GM21526 (cell line): ENCODE results near the gene TM4SF4.
"Not testable (repeated sequence)": the region's sequence is repeated elsewhere in the genome, so short reads cannot be mapped to it uniquely, and the experiment has no call there.

ENCODE experiments used
- ATAC-seq: cut with Tn5 transposase; IDR thresholded peaks from one replicate; pipeline ENCODE4 v1.9.1; 2021; ENCODE audit warnings: moderate library complexity; ENCODE audit not compliant: unreplicated experiment, low FRiP score

Gene TM4SF4

GRCh38 chr3:149474250-149474817 is at the start of gene TM4SF4:
Gene TM4SF4, plus strand, starts transcription at chr3:149474697. Its CDS starts 181 bp downstream, at chr3:149474878.
- no peak for ATAC-seq

GRCh38 chr3:149424918-149425317 is 49.6 kb upstream of the TM4SF4 start:
- no peak for ATAC-seq

DNA sequence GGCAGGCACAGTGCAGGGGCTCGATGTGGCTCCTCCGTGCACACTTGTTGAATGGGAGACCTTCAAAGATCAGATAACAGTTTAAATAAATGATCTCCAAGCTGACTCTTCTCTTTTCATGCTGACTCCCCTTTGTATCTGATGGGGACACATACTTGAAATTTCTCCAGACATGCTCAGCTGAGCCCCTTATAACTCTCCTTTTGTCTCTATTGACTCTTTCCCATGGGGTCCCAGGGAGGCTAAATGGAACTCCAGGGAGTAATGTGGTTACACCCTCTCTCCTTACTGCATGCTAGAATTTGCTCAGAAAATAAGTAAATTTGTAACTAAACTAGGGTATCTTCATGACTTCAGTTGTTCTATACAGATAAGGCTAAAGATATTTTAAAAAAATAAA is 48.2 kb upstream of the TM4SF4 start:
- no peak for ATAC-seq

GRCh38 chr3:149428087-149428486 is 46.4 kb upstream of the TM4SF4 start:
- ATAC-seq: no peak

- ATAC-seq: no peak
These were observed 44.3 kb upstream of the TM4SF4 start for GRCh38 chr3:149430216-149430615.

GRCh38 chr3:149432149-149432548 is 42.3 kb upstream of the TM4SF4 start:
- no peak for ATAC-seq

DNA sequence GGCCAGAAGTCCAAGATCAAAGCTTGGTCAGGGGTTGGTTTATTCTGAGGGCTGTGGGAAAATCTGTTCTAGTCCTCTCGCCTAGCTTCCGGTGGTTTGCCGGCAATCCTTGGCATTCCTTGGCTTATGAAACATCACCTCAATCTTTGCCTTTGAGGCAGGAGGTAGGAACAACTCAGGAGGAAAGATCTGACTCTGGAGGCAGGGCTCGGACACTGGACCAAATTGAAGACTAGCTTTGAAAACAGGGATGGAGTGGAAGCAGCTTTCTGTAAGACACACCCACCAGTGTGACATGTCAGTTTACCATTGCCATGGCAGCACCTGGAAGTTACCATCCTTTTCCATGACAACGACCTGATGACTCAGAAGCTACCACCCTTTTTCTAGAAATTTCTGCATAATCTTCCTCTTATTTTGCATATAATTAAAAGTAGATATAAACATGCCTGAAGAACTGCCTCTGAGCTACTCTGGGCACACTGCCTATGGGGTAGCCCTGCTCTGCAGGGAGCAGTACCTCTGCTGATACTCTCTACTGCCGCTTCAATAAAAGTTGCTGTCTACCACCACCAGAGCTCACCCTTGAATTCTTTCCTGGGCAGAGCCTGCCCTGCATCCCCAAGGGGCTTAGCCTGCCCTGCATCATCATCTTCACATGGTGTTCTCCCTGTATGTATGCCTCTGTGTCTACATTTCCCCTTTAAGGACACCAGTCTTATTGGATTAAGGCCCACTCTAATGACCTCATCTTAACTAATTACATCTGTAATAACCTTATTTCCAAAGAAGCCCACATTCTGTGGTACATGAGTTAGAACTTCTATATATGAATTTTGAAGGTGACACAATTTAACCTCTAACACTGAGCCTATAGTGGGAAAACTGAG is 38.3 kb upstream of the TM4SF4 start:
- no peak for ATAC-seq

GRCh38 chr3:149437286-149437685 is 37.2 kb upstream of the TM4SF4 start:
- ATAC-seq: no peak

- no peak for ATAC-seq
These were observed 36.8 kb upstream of the TM4SF4 start for GRCh38 chr3:149437710-149438109.

GRCh38 chr3:149438981-149439380 is 35.5 kb upstream of the TM4SF4 start:
- no peak for ATAC-seq

DNA sequence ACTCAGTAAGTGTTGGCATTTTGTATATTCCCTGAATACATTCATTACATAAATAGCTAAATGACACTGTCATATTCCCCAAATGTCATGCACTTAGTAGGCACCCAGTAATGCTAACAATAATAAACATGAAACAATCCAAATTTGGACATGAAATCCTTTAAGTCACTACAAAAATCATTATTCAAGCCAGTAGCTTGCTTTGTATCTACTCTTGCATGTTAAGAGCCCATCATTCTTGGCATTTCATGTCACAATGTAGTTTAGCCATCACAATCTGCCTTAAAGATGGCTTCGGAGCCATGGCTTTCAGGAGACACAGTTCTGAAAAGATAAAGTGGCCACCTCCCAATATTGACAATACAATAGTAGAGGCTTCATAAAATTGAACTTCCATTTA is 32.9 kb upstream of the TM4SF4 start:
- ATAC-seq: no peak

DNA sequence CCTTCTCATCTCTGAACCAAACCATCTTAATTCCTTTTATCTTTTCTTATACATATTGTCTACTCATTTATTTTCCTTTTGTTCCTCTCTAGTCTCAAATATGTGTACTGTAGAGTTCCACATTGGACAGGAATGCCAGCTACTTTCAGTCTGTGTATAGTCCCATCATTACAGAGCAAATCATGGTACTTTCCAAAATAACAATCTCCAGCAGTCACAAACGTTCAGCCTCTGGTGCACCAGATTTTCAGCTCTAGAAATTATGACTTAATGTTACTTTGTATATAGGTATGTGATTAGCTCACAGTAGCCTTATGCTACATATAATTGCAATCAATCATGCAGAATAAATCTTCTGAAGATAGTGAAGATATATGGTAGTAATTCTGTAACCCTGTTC is 32.5 kb upstream of the TM4SF4 start:
- ATAC-seq: no peak

DNA sequence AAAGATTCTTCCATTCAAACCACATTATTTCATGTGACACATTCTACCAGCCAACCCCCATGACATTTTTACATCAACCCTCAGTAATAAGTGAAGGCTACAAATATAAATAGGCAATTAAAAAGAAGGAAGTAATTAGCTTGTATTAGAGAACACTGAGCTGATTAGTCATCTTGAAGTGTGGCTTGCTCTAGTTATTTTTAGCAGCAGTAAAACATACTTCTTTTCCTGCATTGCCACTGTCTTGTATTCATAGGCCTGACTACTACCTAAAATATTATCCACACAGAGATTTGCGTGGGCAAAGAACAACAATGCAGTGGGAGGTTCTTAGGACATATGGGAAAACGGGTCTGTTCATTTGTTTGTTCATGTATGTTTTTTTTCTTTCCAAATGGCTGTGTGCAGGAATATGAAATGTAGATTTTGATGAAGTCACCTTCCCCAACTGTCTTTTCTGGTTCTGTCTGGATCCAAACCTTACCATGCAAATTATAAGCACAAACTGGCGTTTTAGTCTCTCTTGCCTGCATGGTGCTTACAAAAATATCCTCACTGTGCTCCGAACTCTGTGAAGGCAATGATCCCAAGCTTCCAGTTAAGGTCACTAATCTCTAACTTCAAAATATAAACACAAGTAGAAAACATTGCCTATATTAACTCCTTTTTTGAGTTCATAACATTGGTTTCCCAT is 31.5 kb upstream of the TM4SF4 start:
- ATAC-seq: no peak

DNA sequence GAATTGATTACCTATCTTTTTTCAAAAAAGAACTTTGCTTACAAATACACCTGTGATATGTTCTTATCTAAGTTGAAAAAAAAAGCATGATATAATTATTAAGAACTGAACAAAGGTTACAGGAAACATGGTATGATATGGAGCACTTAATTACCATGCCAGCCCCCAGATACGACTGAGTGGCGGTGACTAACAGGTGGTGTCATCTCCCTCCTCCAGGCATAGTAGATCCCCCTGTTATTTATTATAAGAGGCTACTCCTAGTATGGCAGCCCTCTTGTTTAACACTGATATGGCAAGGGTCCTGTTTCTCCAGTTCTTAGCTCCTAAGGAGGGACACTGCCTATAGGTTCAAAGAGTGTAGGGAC is 31.0 kb upstream of the TM4SF4 start:
- no peak for ATAC-seq

DNA sequence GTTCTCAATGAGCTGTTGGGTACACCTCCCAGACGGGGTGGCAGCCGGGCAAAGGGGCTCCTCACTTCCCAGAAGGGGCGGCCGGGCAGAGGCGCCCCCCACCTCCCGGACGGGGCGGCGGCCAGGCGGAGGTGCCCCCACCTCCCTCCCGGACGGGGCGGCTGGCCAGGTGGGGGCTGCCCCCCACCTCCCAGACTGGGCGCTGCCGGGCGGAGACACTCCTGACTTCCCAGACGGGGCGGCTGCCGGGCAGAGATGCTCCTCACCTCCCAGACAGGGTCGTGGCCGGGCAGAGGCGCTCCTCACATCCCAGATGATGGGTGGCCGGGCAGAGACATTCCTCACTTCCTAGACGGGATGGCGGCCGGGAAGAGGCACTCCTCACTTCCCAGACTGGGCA is 29.6 kb upstream of the TM4SF4 start:
- ATAC-seq: not testable (repeated sequence)

DNA sequence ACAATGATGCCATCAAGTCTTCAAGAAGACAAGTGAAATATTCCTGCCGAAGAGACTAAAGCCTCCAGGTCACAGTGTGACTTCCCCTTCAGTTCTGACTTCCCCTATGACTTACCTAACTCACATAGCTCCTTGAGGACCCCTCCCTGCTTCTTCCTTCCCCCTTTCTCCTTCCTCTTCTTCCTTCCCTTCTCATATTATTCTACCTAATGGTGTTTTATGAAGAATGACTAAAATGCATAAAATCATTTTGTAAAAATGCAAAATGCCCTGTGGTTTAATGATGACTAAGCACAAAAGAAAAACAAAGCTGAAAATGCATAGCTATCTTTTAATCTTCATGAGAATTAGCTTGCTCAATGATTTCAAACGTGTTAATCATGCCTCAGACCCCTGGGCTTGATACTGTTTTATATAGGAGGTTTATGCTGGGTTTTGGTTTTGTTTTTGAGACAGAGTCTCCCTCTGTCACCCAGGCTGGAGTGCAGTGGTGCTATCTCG is 26.1 kb upstream of the TM4SF4 start:
- ATAC-seq: no peak

DNA sequence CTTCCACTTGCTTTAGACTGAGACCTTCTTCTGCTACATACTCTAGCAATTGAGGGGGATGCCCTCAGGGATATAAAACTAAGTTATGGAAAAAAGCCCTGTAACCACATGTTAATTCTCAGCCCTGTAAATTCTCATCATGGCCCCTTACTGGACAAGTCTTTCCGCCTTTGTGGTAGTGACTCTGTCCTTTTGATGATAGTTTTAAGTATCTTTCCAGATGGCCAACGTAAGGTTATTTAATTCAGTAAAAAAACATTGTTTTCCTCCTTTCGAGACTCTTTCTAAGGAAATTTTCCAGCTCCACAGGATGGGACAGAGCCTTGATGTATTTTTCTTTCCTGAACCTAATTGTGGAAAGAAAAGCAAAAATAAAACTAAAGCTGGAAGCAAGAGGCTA is 25.3 kb upstream of the TM4SF4 start:
- ATAC-seq: no peak

DNA sequence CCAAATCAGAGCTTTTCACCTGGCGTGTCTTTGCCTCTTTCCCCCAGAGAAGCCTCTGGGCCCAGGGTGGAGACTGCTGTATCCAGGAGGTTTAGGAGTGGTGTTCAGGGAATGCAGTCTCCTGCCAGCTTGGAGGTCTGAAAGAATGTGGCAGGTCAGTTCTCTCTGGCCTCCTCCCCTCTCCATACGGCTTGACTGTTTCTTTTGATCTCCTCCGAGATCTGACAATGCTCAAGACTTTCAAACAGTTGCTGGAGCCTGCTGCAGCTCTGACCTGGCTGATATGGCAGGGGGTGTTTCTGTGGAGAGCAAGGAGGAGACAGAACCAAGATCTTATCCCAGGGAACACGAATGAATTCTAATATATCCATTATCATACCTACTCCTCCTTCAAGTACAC is 24.7 kb upstream of the TM4SF4 start:
- no peak for ATAC-seq

DNA sequence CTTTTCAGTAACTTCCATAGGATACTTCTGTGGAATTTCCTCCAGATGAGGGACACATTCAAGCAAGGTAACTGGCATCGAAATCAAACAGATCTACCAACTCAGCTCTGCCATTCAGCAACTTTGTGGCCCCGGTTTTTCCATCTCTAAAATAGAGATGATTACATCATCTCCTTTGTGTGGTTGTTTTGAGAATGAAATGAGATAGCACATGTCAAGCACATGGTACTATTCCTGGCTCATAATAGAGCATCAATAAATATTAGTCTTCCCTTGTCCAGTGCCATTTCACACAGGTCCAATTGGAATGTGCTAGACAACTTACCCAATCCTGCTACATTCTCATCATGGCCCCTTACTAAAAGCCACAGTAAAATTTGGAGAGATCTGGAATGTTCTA is 24.2 kb upstream of the TM4SF4 start:
- ATAC-seq: no peak

DNA sequence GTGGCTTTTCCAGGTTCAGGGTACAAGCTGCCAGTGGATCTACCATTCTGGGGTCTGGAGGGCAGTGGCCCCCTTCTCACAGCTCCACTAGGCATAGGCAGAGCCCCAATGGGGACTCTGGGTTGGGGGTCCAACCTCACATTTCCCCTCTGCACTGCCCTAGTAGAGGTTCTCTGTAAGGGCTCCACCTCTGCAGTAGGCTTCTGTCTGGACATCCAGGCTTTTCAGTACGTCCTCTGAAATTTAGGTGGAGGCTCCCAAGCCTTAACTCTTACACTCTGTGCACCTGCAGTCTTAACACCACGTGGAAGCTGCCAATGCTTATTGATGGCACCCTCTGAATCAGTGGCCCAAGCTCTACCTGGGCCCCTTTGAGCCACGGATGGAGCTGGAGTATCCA is 22.5 kb upstream of the TM4SF4 start:
- ATAC-seq: no peak

DNA sequence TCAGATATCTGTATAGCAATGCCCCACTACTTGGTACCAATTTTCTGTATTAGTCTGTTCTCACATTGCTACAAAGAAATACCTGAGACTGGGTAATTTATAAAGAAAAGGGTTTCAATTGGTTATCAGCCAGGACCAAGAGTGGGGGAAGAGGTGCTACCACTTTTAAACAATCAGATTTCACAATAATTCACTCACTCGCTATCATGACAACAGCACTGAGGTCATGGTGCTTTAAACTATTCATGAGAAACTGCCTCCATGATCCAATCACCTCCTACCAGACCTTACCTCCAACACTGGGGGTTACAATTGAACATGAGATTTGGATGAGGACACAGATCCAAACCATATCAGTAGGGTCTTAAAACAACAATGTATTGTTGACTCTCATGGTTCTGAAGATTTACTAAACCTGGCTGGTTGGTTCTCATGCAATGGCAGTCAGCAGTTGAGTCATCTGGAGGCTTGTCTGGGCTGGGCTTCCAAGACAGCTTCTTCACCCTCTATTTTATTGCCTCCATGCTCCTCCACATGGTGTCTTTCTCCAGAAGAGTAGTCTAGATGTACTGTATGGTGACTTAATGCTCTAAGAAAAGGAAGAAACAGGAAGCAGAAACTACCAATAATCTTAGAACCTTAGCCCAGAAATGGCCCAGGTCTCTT is 21.2 kb upstream of the TM4SF4 start:
- ATAC-seq: no peak
